Measurements from ENCODE around the gene ALOX12B. TPM values are rescaled to one million over a fixed set of nuclear protein-coding genes. Genes with fewer than 3 reads are reported as not detected.

The ALOX12B gene
- total RNA-seq, 2 experiments from 2014 or later = 2.0 to 5.3 TPM

- H3K9me2 ChIP-seq (ENCODE audit: insufficient read depth, low read length) = no peaks in the 10 kb centered on the region
- H3K36me3 ChIP-seq (ENCODE audit: insufficient read depth, low read length) = no peaks in the 10 kb centered on the region
- H2AFZ ChIP-seq (ENCODE audit: low read length) = no peak overlapping the region
- no peaks in the 10 kb centered on the region for H3K9me3 ChIP-seq (ENCODE audit: low read length)
- intact Hi-C loops (cut with micrococcal nuclease; ENCODE audit: unreplicated experiment) = no loop called here
- no peaks in the 10 kb centered on the region for H4K20me1 ChIP-seq (ENCODE audit: insufficient read depth, low read length)
- H3K79me2 ChIP-seq (ENCODE audit: insufficient read depth, low read depth, low read length) = no peaks in the 10 kb centered on the region
- no peak overlapping the region for H3K4me3 ChIP-seq (ENCODE audit: low read depth, low read length, poor library complexity, severe bottlenecking)
- ChIA-PET CTCF (ENCODE audit: unreplicated experiment) (no interaction called here), POLR2A (no interaction called here)
- H3K4me2 ChIP-seq (ENCODE audit: low read length) = no peak overlapping the region
- DNase-seq (ENCODE audit: low spot score) = no peak
- TF ChIP-seq EZH2phosphoT487 (IDR thresholded peaks at IDR 0.05; ENCODE audit: borderline replicate concordance, low read depth, low read length) (no peak), CTCF (conservative IDR thresholded peaks at IDR 0.05; ENCODE audit: low read length) (0 out of 2 replicates have a peak, but pooled peaks have one; percentile 18)
- BruUV-seq (replicated peaks) = no TSS peak
- H3K27ac ChIP-seq (ENCODE audit: low read depth, low read length, poor library complexity, severe bottlenecking) = no peak overlapping the region
- H3K4me1 ChIP-seq (ENCODE audit: insufficient read depth, low read length, poor library complexity, severe bottlenecking) = no peaks in the 10 kb centered on the region
These were observed 20.4 kb downstream of the ALOX12B start for GRCh38 chr17:8066841-8067775.

- intact Hi-C loops (cut with micrococcal nuclease; ENCODE audit: unreplicated experiment) = no loop called here
- ChIA-PET POLR2A (no interaction called here), CTCF (ENCODE audit: unreplicated experiment) (interaction anchor here (0.6 kb wide), 1 partner anchor 200 kb away, joined by 6 read pairs; no protein-coding TSS in a partner anchor)
- TF ChIP-seq CTCF (conservative IDR thresholded peaks at IDR 0.05; ENCODE audit: low read length) = no peak
- TF ChIP-seq EZH2phosphoT487 (IDR thresholded peaks at IDR 0.05; ENCODE audit: borderline replicate concordance, low read depth, low read length) = no peak
- H3K4me2 ChIP-seq (ENCODE audit: low read length) = no peak overlapping the region
- no peaks in the 10 kb centered on the region for H3K9me2 ChIP-seq (ENCODE audit: insufficient read depth, low read length)
- H2AFZ ChIP-seq (ENCODE audit: low read length) = no peak overlapping the region
- no peaks in the 10 kb centered on the region for H3K79me2 ChIP-seq (ENCODE audit: insufficient read depth, low read depth, low read length)
- H3K4me3 ChIP-seq (ENCODE audit: low read depth, low read length, poor library complexity, severe bottlenecking) = no peak overlapping the region
- no peak overlapping the region for H3K27ac ChIP-seq (ENCODE audit: low read depth, low read length, poor library complexity, severe bottlenecking)
- no peaks in the 10 kb centered on the region for H3K9me3 ChIP-seq (ENCODE audit: low read length)
- H3K36me3 ChIP-seq (ENCODE audit: insufficient read depth, low read length) = no peaks in the 10 kb centered on the region
- DNase-seq (ENCODE audit: low spot score) = no peak
- BruUV-seq (replicated peaks) = no TSS peak
- no peaks in the 10 kb centered on the region for H4K20me1 ChIP-seq (ENCODE audit: insufficient read depth, low read length)
- peaks cover 5% of the 10 kb centered on the region for H3K4me1 ChIP-seq (ENCODE audit: insufficient read depth, low read length, poor library complexity, severe bottlenecking)
These were observed 22.9 kb downstream of the ALOX12B start for GRCh38 chr17:8064561-8065019.
